Adrenal gland (tissue), 5 donors: ENCODE measurements around the gene ANKFY1.

ENCODE experiments used
- CTCF ChIP-seq, 6 experiments: fragments of 450-650 bp in 4 of 6; fragments of 200-600 bp in 2 of 6; sonication (generic) in 1 of 6; IDR thresholded peaks; 1 replicate in 5 of 6; 2 replicates in 1 of 6; pipeline versions ENCODE4 v1.5.1 to v1.8.0; 2016 to 2021; ENCODE audit warnings: antibody characterized with exemption in 6 of 6, mild to moderate bottlenecking in 2 of 6, moderate library complexity in 1 of 6
- POLR2A ChIP-seq, 2 donors: fragments of 450-650 bp; IDR thresholded peaks; one replicate each; pipeline ENCODE4 v1.6.1; 2017; ENCODE audit warnings: antibody characterized with exemption in 2 of 2, mild to moderate bottlenecking in 2 of 2, moderate library complexity in 1 of 2
- donor health status: DM: no; HTN: no; CAD: no.

GRCh38 chr17:4125552-4125951 is 138.2 kb downstream of the ANKFY1 start:
- no peak for TF ChIP-seq CTCF (IDR thresholded peaks at IDR 0.05)
- no peak for TF ChIP-seq POLR2A (IDR thresholded peaks at IDR 0.05)
